ENCODE data around the gene TYW3. TPM values are rescaled to one million over a fixed set of nuclear protein-coding genes. Genes with fewer than 3 reads are reported as not detected.

Gene TYW3
- total and polyA plus RNA-seq, 2 of the 8 experiments (the other 6 are each of a cell fraction or from before 2014, with no cell fraction given): 6.9 to 31.4 TPM

DNA sequence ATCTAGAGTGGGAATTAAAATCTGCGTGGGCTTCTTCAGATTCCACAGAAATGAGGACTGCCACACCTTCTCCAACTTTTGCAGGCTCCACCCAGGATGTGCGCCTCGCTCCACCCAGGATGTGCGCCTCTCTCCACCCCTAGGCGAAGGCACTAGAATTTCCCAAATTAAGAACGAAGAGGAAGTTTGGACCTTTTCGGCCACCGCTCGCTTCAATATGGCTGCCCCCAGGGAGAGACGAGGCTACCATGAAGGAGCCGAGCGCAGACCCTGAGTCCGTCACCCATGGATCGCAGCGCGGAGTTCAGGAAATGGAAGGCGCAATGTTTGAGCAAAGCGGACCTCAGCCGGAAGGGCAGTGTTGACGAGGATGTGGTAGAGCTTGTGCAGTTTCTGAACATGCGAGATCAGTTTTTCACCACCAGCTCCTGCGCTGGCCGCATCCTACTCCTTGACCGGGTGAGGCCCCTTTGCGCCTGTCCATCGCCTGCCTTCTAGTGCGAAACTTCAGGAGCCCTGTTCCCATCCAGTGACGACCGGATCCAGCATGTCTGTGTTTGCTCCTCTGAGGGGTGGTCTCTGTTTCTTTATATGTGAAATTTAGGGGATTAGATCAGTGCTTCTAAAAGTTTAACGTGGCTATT is at the start of gene TYW3, which contains the start of gene CRYZ (continued):
- no peak for TF ChIP-seq EZH2 (IDR thresholded peaks at IDR 0.05; ENCODE audit: low read depth, low read length, severe bottlenecking)
- peak; percentile 82 for TF ChIP-seq TAF1 (IDR thresholded peaks at IDR 0.05; ENCODE audit: low read depth, low read length)
